ENCODE results near the gene KIF25. TPM values are rescaled to one million over a fixed set of nuclear protein-coding genes. Genes with fewer than 3 reads are reported as not detected.

KIF25 gene
- polyA plus RNA-seq, 1 donor from 2014 or later: not detected

GRCh38 chr6:167965592-167966539, 31.6 kb upstream of the KIF25 start:
- H3K4me2 ChIP-seq (ENCODE audit: low read length): no peak overlapping the region
- no peak overlapping the region for H3K27ac ChIP-seq (ENCODE audit: low read length)
- no peaks in the 10 kb centered on the region for H3F3A ChIP-seq (ENCODE audit: insufficient read depth, low read length, poor library complexity, severe bottlenecking)
- peaks cover 7% of the 10 kb centered on the region for H3K79me2 ChIP-seq (replicated peaks; ENCODE audit: insufficient read depth, low read length)
- H4K20me1 ChIP-seq (ENCODE audit: insufficient read depth): no peaks in the 10 kb centered on the region
- no peak overlapping the region for H3K9ac ChIP-seq (ENCODE audit: low read length)
- TF ChIP-seq MXI1 (conservative IDR thresholded peaks at IDR 0.05; ENCODE audit: poor library complexity, severe bottlenecking) (no peak), EP300 (conservative IDR thresholded peaks at IDR 0.05; ENCODE audit: poor library complexity, severe bottlenecking) (no peak), SMC3 (conservative IDR thresholded peaks at IDR 0.05; ENCODE audit: poor library complexity) (no peak), TAF1 (IDR thresholded peaks at IDR 0.05; ENCODE audit: low read depth) (no peak), RAD21 (conservative IDR thresholded peaks at IDR 0.05) (no peak), POLR2AphosphoS5 (IDR thresholded peaks at IDR 0.05) (no peak)
- TF ChIP-seq, protein P1, sequence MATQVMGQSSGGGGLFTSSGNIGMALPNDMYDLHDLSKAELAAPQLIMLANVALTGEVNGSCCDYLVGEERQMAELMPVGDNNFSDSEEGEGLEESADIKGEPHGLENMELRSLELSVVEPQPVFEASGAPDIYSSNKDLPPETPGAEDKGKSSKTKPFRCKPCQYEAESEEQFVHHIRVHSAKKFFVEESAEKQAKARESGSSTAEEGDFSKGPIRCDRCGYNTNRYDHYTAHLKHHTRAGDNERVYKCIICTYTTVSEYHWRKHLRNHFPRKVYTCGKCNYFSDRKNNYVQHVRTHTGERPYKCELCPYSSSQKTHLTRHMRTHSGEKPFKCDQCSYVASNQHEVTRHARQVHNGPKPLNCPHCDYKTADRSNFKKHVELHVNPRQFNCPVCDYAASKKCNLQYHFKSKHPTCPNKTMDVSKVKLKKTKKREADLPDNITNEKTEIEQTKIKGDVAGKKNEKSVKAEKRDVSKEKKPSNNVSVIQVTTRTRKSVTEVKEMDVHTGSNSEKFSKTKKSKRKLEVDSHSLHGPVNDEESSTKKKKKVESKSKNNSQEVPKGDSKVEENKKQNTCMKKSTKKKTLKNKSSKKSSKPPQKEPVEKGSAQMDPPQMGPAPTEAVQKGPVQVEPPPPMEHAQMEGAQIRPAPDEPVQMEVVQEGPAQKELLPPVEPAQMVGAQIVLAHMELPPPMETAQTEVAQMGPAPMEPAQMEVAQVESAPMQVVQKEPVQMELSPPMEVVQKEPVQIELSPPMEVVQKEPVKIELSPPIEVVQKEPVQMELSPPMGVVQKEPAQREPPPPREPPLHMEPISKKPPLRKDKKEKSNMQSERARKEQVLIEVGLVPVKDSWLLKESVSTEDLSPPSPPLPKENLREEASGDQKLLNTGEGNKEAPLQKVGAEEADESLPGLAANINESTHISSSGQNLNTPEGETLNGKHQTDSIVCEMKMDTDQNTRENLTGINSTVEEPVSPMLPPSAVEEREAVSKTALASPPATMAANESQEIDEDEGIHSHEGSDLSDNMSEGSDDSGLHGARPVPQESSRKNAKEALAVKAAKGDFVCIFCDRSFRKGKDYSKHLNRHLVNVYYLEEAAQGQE (IDR thresholded peaks at IDR 0.05; ENCODE audit: borderline replicate concordance): no peak
- TF ChIP-seq, protein P2, sequence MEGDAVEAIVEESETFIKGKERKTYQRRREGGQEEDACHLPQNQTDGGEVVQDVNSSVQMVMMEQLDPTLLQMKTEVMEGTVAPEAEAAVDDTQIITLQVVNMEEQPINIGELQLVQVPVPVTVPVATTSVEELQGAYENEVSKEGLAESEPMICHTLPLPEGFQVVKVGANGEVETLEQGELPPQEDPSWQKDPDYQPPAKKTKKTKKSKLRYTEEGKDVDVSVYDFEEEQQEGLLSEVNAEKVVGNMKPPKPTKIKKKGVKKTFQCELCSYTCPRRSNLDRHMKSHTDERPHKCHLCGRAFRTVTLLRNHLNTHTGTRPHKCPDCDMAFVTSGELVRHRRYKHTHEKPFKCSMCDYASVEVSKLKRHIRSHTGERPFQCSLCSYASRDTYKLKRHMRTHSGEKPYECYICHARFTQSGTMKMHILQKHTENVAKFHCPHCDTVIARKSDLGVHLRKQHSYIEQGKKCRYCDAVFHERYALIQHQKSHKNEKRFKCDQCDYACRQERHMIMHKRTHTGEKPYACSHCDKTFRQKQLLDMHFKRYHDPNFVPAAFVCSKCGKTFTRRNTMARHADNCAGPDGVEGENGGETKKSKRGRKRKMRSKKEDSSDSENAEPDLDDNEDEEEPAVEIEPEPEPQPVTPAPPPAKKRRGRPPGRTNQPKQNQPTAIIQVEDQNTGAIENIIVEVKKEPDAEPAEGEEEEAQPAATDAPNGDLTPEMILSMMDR (IDR thresholded peaks at IDR 0.05; ENCODE audit: poor library complexity, severe bottlenecking): no peak
- no peaks in the 10 kb centered on the region for H3K27me3 ChIP-seq (ENCODE audit: insufficient read depth, low read depth, low read length)
- no peaks in the 10 kb centered on the region for H3K9me3 ChIP-seq (ENCODE audit: low read length)
- no peak overlapping the region for H3K4me3 ChIP-seq (ENCODE audit: low read length)
- H3K9me2 ChIP-seq (ENCODE audit: insufficient read depth, low read length): no peaks in the 10 kb centered on the region
- no peak overlapping the region for H2AFZ ChIP-seq (ENCODE audit: low read depth, low read length)
- H3K36me3 ChIP-seq (ENCODE audit: insufficient read depth, low read length): peaks cover 31% of the 10 kb centered on the region

- Histone ChIP-seq H2AFZ (ENCODE audit: low read depth, low read length) (no peak overlapping the region), H3K27me3 (ENCODE audit: insufficient read depth, low read depth, low read length) (no peaks in the 10 kb centered on the region), H3K4me3 (ENCODE audit: low read length) (no peak overlapping the region), H3K9ac (ENCODE audit: low read length) (no peak overlapping the region), H3K9me2 (ENCODE audit: insufficient read depth, low read length) (no peaks in the 10 kb centered on the region), H4K20me1 (ENCODE audit: insufficient read depth) (no peaks in the 10 kb centered on the region), H3K27ac (ENCODE audit: low read length) (no peak overlapping the region), H3K36me3 (ENCODE audit: insufficient read depth, low read length) (peaks cover 32% of the 10 kb centered on the region), H3K4me2 (ENCODE audit: low read length) (no peak overlapping the region), H3F3A (ENCODE audit: insufficient read depth, low read length, poor library complexity, severe bottlenecking) (no peaks in the 10 kb centered on the region), H3K9me3 (ENCODE audit: low read length) (no peaks in the 10 kb centered on the region), H3K79me2 (replicated peaks; ENCODE audit: insufficient read depth, low read length) (peaks cover 5% of the 10 kb centered on the region)
- TF ChIP-seq MXI1 (conservative IDR thresholded peaks at IDR 0.05; ENCODE audit: poor library complexity, severe bottlenecking): no peak
- TF ChIP-seq POLR2AphosphoS5 (IDR thresholded peaks at IDR 0.05): no peak
- TF ChIP-seq TAF1 (IDR thresholded peaks at IDR 0.05; ENCODE audit: low read depth): no peak
- TF ChIP-seq, protein P2 (IDR thresholded peaks at IDR 0.05; ENCODE audit: poor library complexity, severe bottlenecking): no peak
- TF ChIP-seq SMC3 (conservative IDR thresholded peaks at IDR 0.05; ENCODE audit: poor library complexity): no peak
- TF ChIP-seq RAD21 (conservative IDR thresholded peaks at IDR 0.05): no peak
- no peak for TF ChIP-seq EP300 (conservative IDR thresholded peaks at IDR 0.05; ENCODE audit: poor library complexity, severe bottlenecking)
- TF ChIP-seq, protein P1 (IDR thresholded peaks at IDR 0.05; ENCODE audit: borderline replicate concordance): no peak
- TF ChIP-seq EZH2 (IDR thresholded peaks at IDR 0.05; ENCODE audit: borderline replicate concordance, insufficient read depth, low read length, poor library complexity, severe bottlenecking): no peak
Observed at GRCh38 chr6:167966540-167966905, 30.9 kb upstream of the KIF25 start.
